GM19099 (cell line): Measurements from ENCODE around the gene PTCD2.

Experiments
- POLR2A ChIP-seq: IDR thresholded peaks from 3 replicates; pipeline ENCODE4 v1.6.1; 2011; ENCODE audit warnings: low read depth; ENCODE audit not compliant: insufficient read length; ENCODE audit errors: extremely low read depth

PTCD2 gene

GRCh38 chr5:72356361-72356760 is 36.2 kb downstream of the PTCD2 start:
- no peak for TF ChIP-seq POLR2A

- no peak for TF ChIP-seq POLR2A
Measured at GRCh38 chr5:72358925-72359324, 38.8 kb downstream of the PTCD2 start.

- no peak for TF ChIP-seq POLR2A
Measured at GRCh38 chr5:72359886-72360285, 39.7 kb downstream of the PTCD2 start.

- no peak for TF ChIP-seq POLR2A
Measured at GRCh38 chr5:72363166-72363802, 43.1 kb downstream of the PTCD2 start.

GRCh38 chr5:72364171-72364570 is 44.0 kb downstream of the PTCD2 start:
- TF ChIP-seq POLR2A: no peak

- no peak for TF ChIP-seq POLR2A
Measured at GRCh38 chr5:72364951-72365350, 44.8 kb downstream of the PTCD2 start.

- no peak for TF ChIP-seq POLR2A
Measured at GRCh38 chr5:72366324-72366976, 46.3 kb downstream of the PTCD2 start.

GRCh38 chr5:72368271-72368670 is 48.1 kb downstream of the PTCD2 start:
- TF ChIP-seq POLR2A: no peak

- no peak for TF ChIP-seq POLR2A
Measured at GRCh38 chr5:72369301-72369700, 49.1 kb downstream of the PTCD2 start.

- TF ChIP-seq POLR2A: no peak
Measured at GRCh38 chr5:72369711-72370110, 49.5 kb downstream of the PTCD2 start.

- no peak for TF ChIP-seq POLR2A
Measured at GRCh38 chr5:72372331-72372730, 52.2 kb downstream of the PTCD2 start.

- no peak for TF ChIP-seq POLR2A
Measured at GRCh38 chr5:72372923-72373322, 52.8 kb downstream of the PTCD2 start.

GRCh38 chr5:72374844-72375243 is 54.7 kb downstream of the PTCD2 start:
- no peak for TF ChIP-seq POLR2A

- TF ChIP-seq POLR2A: no peak
Measured at GRCh38 chr5:72376381-72376780, 56.2 kb downstream of the PTCD2 start.

GRCh38 chr5:72377910-72378638 is 57.9 kb downstream of the PTCD2 start:
- no peak for TF ChIP-seq POLR2A
